ENCODE data around the gene YIPF5. TPM values are rescaled to one million over a fixed set of nuclear protein-coding genes. Genes with fewer than 3 reads are reported as not detected.

YIPF5 gene
- polyA plus RNA-seq, 3 donors = 12.1 to 41.4 (median 32.4) TPM

- Mint-ChIP-seq H3K27me3 (ENCODE audit: low read depth in 3 of 3) (peaks cover 2 to 5% (median 4%) of the 10 kb centered on the region in 3 donors), H3K36me3 (no peaks in the 10 kb centered on the region), H3K9me3 (peaks cover 0 to 3% (median 2%) of the 10 kb centered on the region in 7 donors), H3K4me3 (no peak overlapping the region), H3K27ac (no peak overlapping the region), H3K4me1 (peaks cover 17% of the 10 kb centered on the region)
- TF ChIP-seq CTCF (IDR thresholded peaks at IDR 0.05) = no peak
- Histone ChIP-seq H3K4me3 (replicated peaks in 1 of 3; ENCODE audit: low read depth in 2 of 3, low read length in 3 of 3) (no peak overlapping the region), H4K20me1 (ENCODE audit: insufficient read depth, low read length) (no peaks in the 10 kb centered on the region), H3K27me3 (ENCODE audit: control insufficient read depth in 2 of 2, insufficient read depth in 2 of 2, low read length in 2 of 2) (peaks cover 0 to 3% of the 10 kb centered on the region in 2 donors), H3K79me2 (ENCODE audit: insufficient read depth, low read length) (no peaks in the 10 kb centered on the region), H3K9me3 (replicated peaks in 1 of 2; ENCODE audit: control insufficient read depth in 1 of 2, insufficient read depth in 1 of 2, low read length in 2 of 2) (no peaks in the 10 kb centered on the region), H3K4me2 (replicated peaks; ENCODE audit: extremely low read depth, low read length, poor library complexity, severe bottlenecking) (no peak overlapping the region), H2AFZ (ENCODE audit: insufficient read depth, low read depth, low read length, poor library complexity, severe bottlenecking) (no peak overlapping the region), H3K9ac (ENCODE audit: insufficient read depth, low read length, poor library complexity, severe bottlenecking) (no peak overlapping the region), H3K4me1 (ENCODE audit: control insufficient read depth in 1 of 2, insufficient read depth in 2 of 2, low read length in 2 of 2) (peaks cover 0 to 8% of the 10 kb centered on the region in 2 donors), H3K36me3 (replicated peaks in 1 of 2; ENCODE audit: control insufficient read depth in 1 of 2, insufficient read depth in 2 of 2, low read length in 2 of 2) (no peaks in the 10 kb centered on the region), H3K27ac (ENCODE audit: low read depth in 1 of 2, low read length in 2 of 2) (no peak overlapping the region)
- intact Hi-C loops (cut with micrococcal nuclease) = no loop called here
- DNase-seq = no peak
- whole genome bisulfite sequencing (ENCODE audit: insufficient coverage) = 100% methylated on average over 1 of the region's 4 CpGs
These were observed 37.3 kb downstream of the YIPF5 start for GRCh38 chr5:144133050-144133633.

GRCh38 chr5:144131261-144131660 lies 39.2 kb downstream of the YIPF5 start:
- peaks cover 0 to 3% of the 10 kb centered on the region in 2 donors for H3K27me3 ChIP-seq (ENCODE audit: control insufficient read depth in 2 of 2, insufficient read depth in 2 of 2, low read length in 2 of 2)
- H3K27ac ChIP-seq (ENCODE audit: low read depth in 1 of 2, low read length in 2 of 2) = no peak overlapping the region
- no peak overlapping the region for H3K4me2 ChIP-seq (replicated peaks; ENCODE audit: extremely low read depth, low read length, poor library complexity, severe bottlenecking)
- Mint-ChIP-seq H3K4me1 (peaks cover 17% of the 10 kb centered on the region), H3K27ac (peak overlapping the region in 2 of 7 donors; percentile 31 to 79), H3K36me3 (no peaks in the 10 kb centered on the region), H3K9me3 (peaks cover 0 to 3% (median 2%) of the 10 kb centered on the region in 7 donors), H3K4me3 (no peak overlapping the region), H3K27me3 (ENCODE audit: low read depth in 3 of 3) (peaks cover 2 to 5% (median 4%) of the 10 kb centered on the region in 3 donors)
- no peaks in the 10 kb centered on the region for H4K20me1 ChIP-seq (ENCODE audit: insufficient read depth, low read length)
- DNase-seq = peak in 1 of 3 donors; percentile 23
- peaks cover 0 to 8% of the 10 kb centered on the region in 2 donors for H3K4me1 ChIP-seq (ENCODE audit: control insufficient read depth in 1 of 2, insufficient read depth in 2 of 2, low read length in 2 of 2)
- no peaks in the 10 kb centered on the region for H3K79me2 ChIP-seq (ENCODE audit: insufficient read depth, low read length)
- no peak overlapping the region for H2AFZ ChIP-seq (ENCODE audit: insufficient read depth, low read depth, low read length, poor library complexity, severe bottlenecking)
- no peaks in the 10 kb centered on the region for H3K36me3 ChIP-seq (replicated peaks in 1 of 2; ENCODE audit: control insufficient read depth in 1 of 2, insufficient read depth in 2 of 2, low read length in 2 of 2)
- no CpG with 5 or more reads among the region's 4 CpGs for WGBS (ENCODE audit: insufficient coverage)
- intact Hi-C loops (cut with micrococcal nuclease) = no loop called here
- H3K9me3 ChIP-seq (replicated peaks in 1 of 2; ENCODE audit: control insufficient read depth in 1 of 2, insufficient read depth in 1 of 2, low read length in 2 of 2) = no peaks in the 10 kb centered on the region
- H3K4me3 ChIP-seq (replicated peaks in 1 of 3; ENCODE audit: low read depth in 2 of 3, low read length in 3 of 3) = no peak overlapping the region
- H3K9ac ChIP-seq (ENCODE audit: insufficient read depth, low read length, poor library complexity, severe bottlenecking) = no peak overlapping the region
- no peak for TF ChIP-seq CTCF (IDR thresholded peaks at IDR 0.05)

All from CD14-positive monocyte (primary cell).